ENCODE results near the gene DLX3. TPM values are rescaled to one million over a fixed set of nuclear protein-coding genes. Genes with fewer than 3 reads are reported as not detected.

The DLX3 gene
- polyA plus RNA-seq, 1 of the 3 experiments (the other 2 are of a cell fraction): not detected

DNA sequence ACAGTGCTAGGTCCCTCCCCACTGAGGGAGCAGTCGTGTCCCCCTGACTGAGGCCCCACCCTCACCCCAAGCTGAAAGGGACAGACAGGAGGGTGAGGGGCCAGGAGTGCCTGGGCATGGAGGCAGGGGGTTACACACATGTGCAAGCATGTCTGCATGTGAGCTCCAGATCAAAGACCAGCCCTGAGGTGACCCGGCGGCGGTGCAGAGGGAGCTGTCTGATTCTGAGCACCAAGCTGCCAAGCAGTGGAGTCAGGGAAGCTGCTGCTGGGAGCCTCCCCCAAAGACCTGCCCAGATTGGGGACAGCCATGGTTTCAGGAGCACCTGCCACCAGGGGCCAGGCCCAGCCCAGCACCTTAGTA is 5.5 kb downstream of the DLX3 start:
- CTCF ChIA-PET: interaction anchor here (0.9 to 55.0 kb wide), 12 partner anchors 3 to 422 kb away, joined by 3 to 1665 read pairs (median 4); partner anchors contain the start of genes DLX3, DLX4 and TAC4
- no peak overlapping the region for H3K27ac ChIP-seq (ENCODE audit: low read depth in 2 of 2, low read length in 1 of 2)
- H3K36me3 ChIP-seq (replicated peaks in 1 of 2; ENCODE audit: control insufficient read depth in 1 of 2, insufficient read depth in 2 of 2, low read length in 1 of 2): no peaks in the 10 kb centered on the region
- no peak for TF ChIP-seq TCF12 (IDR thresholded peaks at IDR 0.05)
- TF ChIP-seq MXI1 (IDR thresholded peaks at IDR 0.05; ENCODE audit: low read depth, low read length): no peak
- no peak for TF ChIP-seq NFIC (IDR thresholded peaks at IDR 0.05; ENCODE audit: borderline replicate concordance)
- TF ChIP-seq, protein P1, sequence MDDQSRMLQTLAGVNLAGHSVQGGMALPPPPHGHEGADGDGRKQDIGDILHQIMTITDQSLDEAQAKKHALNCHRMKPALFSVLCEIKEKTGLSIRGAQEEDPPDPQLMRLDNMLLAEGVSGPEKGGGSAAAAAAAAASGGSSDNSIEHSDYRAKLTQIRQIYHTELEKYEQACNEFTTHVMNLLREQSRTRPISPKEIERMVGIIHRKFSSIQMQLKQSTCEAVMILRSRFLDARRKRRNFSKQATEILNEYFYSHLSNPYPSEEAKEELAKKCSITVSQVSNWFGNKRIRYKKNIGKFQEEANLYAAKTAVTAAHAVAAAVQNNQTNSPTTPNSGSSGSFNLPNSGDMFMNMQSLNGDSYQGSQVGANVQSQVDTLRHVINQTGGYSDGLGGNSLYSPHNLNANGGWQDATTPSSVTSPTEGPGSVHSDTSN (IDR thresholded peaks at IDR 0.05): no peak
- TF ChIP-seq GATA2 (CRISPR knock-in tag; IDR thresholded peaks at IDR 0.05): no peak
- TF ChIP-seq, protein P2, sequence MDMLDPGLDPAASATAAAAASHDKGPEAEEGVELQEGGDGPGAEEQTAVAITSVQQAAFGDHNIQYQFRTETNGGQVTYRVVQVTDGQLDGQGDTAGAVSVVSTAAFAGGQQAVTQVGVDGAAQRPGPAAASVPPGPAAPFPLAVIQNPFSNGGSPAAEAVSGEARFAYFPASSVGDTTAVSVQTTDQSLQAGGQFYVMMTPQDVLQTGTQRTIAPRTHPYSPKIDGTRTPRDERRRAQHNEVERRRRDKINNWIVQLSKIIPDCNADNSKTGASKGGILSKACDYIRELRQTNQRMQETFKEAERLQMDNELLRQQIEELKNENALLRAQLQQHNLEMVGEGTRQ (IDR thresholded peaks at IDR 0.05; ENCODE audit: borderline replicate concordance, low read depth, low read length): no peak
- no peak for TF ChIP-seq MEF2A (IDR thresholded peaks at IDR 0.05; ENCODE audit: borderline replicate concordance, low read depth)
- no peak for TF ChIP-seq SIN3A (IDR thresholded peaks at IDR 0.05; ENCODE audit: borderline replicate concordance, low read depth, low read length)
- no peak for TF ChIP-seq JUND (IDR thresholded peaks at IDR 0.05)
- TF ChIP-seq ELF1 (IDR thresholded peaks at IDR 0.05): no peak
- TF ChIP-seq FOXM1 (IDR thresholded peaks at IDR 0.05; ENCODE audit: low read depth): no peak
- no peak for TF ChIP-seq SMC3 (IDR thresholded peaks at IDR 0.05; ENCODE audit: low read depth, low read length)
- no peak for TF ChIP-seq FOSL2 (IDR thresholded peaks at IDR 0.05; ENCODE audit: borderline replicate concordance, low read depth)
- TF ChIP-seq ZBTB33 (IDR thresholded peaks at IDR 0.05; ENCODE audit: borderline replicate concordance, low read depth): no peak
- no peak for TF ChIP-seq CHD2 (IDR thresholded peaks at IDR 0.05; ENCODE audit: low read length, partially characterized antibody)
- TF ChIP-seq FOXJ3 (CRISPR knock-in tag; IDR thresholded peaks at IDR 0.05): no peak
- TF ChIP-seq, protein P3, sequence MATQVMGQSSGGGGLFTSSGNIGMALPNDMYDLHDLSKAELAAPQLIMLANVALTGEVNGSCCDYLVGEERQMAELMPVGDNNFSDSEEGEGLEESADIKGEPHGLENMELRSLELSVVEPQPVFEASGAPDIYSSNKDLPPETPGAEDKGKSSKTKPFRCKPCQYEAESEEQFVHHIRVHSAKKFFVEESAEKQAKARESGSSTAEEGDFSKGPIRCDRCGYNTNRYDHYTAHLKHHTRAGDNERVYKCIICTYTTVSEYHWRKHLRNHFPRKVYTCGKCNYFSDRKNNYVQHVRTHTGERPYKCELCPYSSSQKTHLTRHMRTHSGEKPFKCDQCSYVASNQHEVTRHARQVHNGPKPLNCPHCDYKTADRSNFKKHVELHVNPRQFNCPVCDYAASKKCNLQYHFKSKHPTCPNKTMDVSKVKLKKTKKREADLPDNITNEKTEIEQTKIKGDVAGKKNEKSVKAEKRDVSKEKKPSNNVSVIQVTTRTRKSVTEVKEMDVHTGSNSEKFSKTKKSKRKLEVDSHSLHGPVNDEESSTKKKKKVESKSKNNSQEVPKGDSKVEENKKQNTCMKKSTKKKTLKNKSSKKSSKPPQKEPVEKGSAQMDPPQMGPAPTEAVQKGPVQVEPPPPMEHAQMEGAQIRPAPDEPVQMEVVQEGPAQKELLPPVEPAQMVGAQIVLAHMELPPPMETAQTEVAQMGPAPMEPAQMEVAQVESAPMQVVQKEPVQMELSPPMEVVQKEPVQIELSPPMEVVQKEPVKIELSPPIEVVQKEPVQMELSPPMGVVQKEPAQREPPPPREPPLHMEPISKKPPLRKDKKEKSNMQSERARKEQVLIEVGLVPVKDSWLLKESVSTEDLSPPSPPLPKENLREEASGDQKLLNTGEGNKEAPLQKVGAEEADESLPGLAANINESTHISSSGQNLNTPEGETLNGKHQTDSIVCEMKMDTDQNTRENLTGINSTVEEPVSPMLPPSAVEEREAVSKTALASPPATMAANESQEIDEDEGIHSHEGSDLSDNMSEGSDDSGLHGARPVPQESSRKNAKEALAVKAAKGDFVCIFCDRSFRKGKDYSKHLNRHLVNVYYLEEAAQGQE (IDR thresholded peaks at IDR 0.05; ENCODE audit: low read depth, low read length): no peak
- TF ChIP-seq GABPA (IDR thresholded peaks at IDR 0.05; ENCODE audit: low read depth): no peak
- TF ChIP-seq, protein P4, sequence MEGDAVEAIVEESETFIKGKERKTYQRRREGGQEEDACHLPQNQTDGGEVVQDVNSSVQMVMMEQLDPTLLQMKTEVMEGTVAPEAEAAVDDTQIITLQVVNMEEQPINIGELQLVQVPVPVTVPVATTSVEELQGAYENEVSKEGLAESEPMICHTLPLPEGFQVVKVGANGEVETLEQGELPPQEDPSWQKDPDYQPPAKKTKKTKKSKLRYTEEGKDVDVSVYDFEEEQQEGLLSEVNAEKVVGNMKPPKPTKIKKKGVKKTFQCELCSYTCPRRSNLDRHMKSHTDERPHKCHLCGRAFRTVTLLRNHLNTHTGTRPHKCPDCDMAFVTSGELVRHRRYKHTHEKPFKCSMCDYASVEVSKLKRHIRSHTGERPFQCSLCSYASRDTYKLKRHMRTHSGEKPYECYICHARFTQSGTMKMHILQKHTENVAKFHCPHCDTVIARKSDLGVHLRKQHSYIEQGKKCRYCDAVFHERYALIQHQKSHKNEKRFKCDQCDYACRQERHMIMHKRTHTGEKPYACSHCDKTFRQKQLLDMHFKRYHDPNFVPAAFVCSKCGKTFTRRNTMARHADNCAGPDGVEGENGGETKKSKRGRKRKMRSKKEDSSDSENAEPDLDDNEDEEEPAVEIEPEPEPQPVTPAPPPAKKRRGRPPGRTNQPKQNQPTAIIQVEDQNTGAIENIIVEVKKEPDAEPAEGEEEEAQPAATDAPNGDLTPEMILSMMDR (IDR thresholded peaks at IDR 0.05): no peak
- TF ChIP-seq, protein P5, sequence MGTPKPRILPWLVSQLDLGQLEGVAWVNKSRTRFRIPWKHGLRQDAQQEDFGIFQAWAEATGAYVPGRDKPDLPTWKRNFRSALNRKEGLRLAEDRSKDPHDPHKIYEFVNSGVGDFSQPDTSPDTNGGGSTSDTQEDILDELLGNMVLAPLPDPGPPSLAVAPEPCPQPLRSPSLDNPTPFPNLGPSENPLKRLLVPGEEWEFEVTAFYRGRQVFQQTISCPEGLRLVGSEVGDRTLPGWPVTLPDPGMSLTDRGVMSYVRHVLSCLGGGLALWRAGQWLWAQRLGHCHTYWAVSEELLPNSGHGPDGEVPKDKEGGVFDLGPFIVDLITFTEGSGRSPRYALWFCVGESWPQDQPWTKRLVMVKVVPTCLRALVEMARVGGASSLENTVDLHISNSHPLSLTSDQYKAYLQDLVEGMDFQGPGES (IDR thresholded peaks at IDR 0.05; ENCODE audit: low read depth, low read length): no peak
- no peaks in the 10 kb centered on the region for H4K20me1 ChIP-seq (ENCODE audit: insufficient read depth)
- H3K79me2 ChIP-seq (ENCODE audit: insufficient read depth): no peaks in the 10 kb centered on the region
- peaks cover 95% of the 10 kb centered on the region for H3K27me3 ChIP-seq (ENCODE audit: insufficient read depth)
- DNase-seq: peak; percentile 17
- no peaks in the 10 kb centered on the region for H3K9me3 ChIP-seq
- no peak overlapping the region for H3K9ac ChIP-seq
- H2AFZ ChIP-seq (ENCODE audit: low read depth): no peak overlapping the region
- POLR2A ChIA-PET: no interaction called here
- H3K4me2 ChIP-seq: no peak overlapping the region
- H3K4me3 ChIP-seq (ENCODE audit: low read depth in 2 of 2, low read length in 1 of 2): no peak overlapping the region
- WGBS (ENCODE audit: low lambda C conversion rate): 56% methylated on average over 4 of the region's 4 CpGs
- peaks cover 0 to 2% of the 10 kb centered on the region in 2 experiments; a peak in 1 of 4 replicates for H3K4me1 ChIP-seq (ENCODE audit: control insufficient read depth in 1 of 2, insufficient read depth in 2 of 2, low read depth in 1 of 2, low read length in 1 of 2)
- no peaks in the 10 kb centered on the region for H3K9me2 ChIP-seq
- H3F3A ChIP-seq (replicated peaks; ENCODE audit: insufficient read depth): peaks cover 3% of the 10 kb centered on the region
